GM18951 (cell line): ENCODE measurements around the gene GALT.

Source experiments
- POLR2A ChIP-seq: IDR thresholded peaks from 4 replicates; pipeline ENCODE4 v1.6.1; 2011; ENCODE audit warnings: mild to moderate bottlenecking; ENCODE audit not compliant: insufficient read length, insufficient read depth; ENCODE audit errors: extremely low read depth
- in situ Hi-C: fragments of 300-500 bp; cut with MboI; formaldehyde crosslinking; loops from one replicate; pipeline ENCODE4 v1.12.0; 2022; ENCODE audit warnings: low sequenced_read_pairs, mixed read lengths, inconsistent platforms; ENCODE audit not compliant: unreplicated experiment

The GALT gene

DNA sequence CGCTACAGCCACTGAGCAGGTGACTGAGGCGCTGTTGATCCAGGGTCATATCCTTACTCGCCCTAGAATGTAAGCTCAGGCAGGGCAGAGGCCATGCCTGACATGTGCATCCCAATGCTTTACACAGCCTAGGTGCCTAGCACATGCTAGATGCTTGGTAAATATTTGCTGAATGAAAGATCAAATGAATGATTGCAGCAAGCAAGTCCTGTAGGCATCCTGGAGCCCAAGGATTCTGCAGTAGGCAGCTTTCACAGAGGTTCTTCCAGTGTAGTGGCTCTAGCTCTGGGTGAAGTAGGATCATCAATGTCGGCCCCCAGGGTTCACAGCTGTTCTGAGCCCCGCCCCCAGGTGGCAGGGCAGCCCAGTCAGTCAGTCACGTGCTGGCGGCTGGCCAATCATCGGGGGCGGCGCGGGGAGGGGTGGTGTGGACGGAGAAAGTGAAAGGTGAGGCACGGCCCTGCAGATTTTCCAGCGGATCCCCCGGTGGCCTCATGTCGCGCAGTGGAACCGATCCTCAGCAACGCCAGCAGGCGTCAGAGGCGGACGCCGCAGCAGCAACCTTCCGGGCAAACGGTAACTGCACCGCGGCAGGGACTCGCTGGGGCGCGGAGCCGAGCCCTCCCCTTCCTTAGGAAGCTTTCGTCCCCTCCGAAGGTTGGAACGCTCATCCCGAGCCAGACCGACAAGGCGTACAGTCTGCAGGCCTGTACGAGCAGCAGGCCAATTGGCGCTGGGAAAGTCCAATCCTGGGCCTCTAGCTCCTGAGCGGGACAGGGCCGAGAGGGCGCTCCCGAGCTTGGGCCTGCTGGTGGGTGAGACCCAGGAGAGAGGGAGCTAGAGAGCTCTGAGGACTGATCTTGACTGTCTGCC lies at the start of gene GALT:
GALT (plus strand) TSS at position 465 of the 873 bp plus-strand sequence; CDS start at position 495, 30 bp downstream.
- in situ Hi-C loops: no loop called here
- peak; percentile 82 for TF ChIP-seq POLR2A

DNA sequence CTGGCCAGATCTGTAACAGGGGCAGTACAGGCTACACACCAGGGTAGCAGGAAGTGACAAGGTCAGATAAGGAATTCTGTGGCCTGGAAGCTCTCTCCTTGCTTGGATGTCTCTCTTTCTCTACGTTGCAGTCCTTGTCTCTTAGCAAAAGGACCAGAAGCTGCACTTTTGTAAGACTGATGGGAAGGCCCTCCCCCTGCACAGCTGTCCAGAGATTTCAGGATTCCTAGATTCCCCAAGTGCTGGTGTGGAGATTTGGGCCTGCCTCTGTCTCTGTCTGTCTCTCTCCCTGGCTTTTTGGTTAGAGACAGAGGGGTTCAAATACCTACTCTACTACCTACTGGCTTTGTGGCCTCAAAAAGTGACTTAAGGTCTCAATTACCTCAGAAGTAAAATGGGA lies 46.9 kb upstream of the GALT start:
- TF ChIP-seq POLR2A: no peak
- in situ Hi-C loops: loop anchor here (10.0 kb wide), 1 partner anchor 165 kb away; no protein-coding TSS in a partner anchor

DNA sequence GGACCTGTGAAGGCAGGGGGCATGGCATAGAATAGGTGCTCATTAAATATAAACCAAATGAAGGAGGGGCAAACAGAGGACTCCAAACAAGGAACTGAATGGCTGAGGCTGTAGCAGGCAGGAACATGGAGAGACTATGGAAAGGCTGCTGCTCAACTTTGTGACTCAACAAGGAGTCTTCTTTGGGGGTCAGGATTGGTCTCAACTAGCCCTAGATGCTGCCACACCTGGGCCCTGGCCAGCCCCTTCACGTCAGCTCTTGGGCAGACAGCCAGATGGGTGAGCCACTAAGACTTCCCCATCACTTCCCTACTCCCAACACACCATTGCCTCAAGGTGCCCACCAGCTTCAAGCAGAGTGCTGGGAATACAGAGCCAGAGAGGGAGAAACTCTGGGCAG lies 45.6 kb upstream of the GALT start:
- in situ Hi-C loops: no loop called here
- no peak for TF ChIP-seq POLR2A

DNA sequence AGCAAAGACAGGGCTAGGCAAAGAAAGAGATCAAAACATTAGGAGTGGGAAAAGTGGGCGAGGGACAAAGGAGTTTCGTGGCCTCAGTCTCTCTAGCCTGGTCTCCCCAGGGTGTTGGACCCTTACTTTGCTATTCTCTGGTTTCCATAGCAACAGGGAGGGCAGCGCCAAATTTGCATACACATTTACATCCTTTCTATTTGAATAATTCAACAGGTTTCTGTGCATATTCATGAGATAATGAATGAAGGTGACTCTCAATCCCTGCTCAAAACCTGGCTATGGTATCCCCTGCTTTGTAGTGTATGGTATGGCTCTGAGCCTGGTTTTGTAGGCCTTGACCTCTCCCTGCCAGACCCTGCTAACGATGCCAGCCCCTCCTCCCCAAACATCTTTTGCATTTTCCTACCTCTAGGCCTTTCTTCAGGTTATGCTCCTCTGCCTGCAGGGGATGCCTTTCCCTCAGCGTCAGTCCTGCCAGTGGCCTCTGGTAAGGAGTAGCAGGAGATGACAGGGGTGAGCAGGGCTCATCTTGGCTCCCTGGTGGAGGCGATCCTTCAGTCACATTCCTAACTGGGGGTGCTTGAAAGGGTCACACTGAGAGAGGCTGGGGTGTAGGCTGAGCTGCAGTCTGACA lies 44.4 kb upstream of the GALT start:
- no peak for TF ChIP-seq POLR2A
- in situ Hi-C loops: no loop called here

DNA sequence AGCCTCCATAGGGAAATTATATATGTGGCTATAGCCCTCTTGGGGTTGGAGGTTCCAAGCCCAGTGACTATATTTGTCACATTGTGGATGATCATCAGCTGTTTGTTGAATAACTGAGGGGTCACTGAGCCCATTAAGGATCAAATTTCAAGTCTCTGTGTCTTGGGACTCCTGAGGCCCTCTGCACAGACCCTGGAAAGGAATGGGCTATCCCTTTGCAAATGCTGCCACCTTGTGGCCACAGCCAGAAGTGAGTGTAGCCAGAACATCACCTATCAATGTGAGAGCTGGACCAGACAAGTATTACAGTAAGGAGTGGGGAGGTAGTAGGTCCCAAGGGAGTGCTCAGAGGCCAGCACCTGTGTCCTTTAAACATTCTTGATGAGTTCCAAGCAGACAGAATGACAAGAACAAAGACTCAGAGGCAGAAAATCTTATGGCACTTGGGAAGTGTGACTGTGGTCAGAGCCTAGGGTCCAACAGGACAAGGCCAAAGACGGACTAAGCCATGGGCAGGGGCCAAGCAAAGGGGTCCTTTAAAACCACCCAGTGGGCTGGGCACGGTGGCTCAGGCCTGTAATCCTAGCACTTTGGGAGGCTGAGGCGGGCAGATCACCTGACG lies 42.8 kb upstream of the GALT start:
- in situ Hi-C loops: no loop called here
- TF ChIP-seq POLR2A: no peak

DNA sequence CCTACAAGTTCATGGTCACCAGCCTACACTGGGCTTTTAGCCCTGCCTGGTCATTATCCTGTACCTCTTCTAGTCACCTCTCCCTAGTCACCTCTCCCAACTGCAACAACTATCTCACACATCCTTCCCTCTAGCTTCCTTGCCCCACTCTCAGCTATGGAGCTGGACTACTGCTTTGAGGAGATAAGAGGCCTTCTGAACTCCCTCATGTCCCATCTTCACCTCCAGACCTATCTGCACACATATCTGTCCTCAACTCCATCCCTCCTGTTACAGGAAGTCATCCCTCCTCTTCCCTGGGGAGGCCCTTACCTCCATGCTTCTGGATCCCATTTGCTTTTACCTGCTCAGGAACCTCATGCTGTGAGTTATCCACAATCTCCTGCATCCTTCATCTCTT lies 40.3 kb upstream of the GALT start:
- in situ Hi-C loops: no loop called here
- TF ChIP-seq POLR2A: no peak

DNA sequence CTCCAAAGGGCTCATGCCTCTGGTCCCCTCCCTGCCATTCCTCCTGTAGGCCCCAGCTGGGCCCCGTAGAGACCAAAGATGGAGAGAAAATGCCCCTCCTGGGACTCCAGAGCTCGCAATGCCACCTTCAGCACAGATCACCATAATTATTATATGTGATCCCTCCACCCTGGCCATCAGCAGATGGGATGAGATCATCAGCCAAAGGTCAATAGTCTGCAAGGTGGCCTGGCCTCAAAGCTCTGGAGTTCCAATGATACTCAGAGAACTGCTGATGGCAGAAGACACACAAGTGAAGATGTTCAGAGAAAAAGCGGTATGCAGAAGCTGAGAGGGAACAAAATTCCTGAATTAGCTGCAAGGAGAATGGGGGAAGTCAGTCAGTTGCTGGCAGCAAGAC lies 39.6 kb upstream of the GALT start:
- no peak for TF ChIP-seq POLR2A
- in situ Hi-C loops: no loop called here

DNA sequence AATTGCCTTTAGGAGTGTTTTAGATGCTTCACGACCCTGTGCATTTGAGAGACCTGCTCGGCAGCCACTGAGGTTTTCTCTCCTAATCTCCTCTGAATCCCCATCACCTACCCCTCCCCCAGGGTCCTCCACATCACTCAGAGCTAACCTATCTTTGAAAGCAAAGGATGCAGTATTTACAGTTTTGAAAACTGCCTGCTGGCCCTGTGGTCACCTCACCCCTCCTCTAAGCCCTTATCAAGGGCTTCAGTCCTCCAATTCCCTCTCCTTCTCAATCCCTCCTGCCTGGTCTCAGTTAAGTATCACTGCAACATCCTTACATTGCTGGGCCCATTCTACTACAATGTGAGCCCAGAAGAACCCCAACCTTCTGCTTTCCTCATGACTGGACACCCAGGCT lies 39.1 kb upstream of the GALT start:
- no peak for TF ChIP-seq POLR2A
- in situ Hi-C loops: no loop called here

DNA sequence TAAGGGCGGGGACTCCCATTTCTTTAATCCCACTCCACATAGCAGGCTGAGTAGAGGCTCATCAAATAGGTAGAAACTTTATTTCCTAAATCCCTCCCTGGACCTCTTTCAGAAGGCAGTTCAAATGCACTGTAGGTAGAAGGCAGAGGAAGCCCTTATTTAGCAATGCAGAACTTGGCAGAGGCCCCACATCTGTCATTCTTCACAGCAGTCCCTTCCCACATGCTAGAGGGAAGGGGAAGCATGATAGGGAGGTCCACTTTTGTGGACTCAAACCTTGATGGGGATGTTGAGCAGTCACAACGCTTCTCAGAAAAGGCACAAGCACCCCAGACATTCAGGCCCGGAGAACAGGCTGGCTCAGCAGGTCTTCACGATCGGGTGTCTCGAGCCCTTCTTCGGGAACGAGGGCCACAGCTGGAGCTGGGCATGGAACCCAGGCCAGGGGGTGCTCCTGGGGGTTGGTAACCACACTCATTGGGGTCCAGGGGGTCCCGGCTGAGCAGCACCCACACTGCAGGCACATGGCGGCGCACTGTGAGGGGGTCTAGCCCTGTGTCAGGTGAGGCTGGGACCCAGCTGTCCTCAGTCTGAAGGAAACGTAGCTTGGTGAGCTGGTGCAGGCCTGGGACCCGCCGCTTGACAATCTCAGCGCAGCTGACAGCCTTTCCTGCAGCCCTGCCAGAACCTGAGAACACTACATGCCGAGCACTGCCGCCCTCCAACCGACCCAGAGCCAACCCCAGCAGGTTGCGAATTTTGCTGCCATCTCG lies 35.9 kb upstream of the GALT start:
- no peak for TF ChIP-seq POLR2A
- in situ Hi-C loops: no loop called here

DNA sequence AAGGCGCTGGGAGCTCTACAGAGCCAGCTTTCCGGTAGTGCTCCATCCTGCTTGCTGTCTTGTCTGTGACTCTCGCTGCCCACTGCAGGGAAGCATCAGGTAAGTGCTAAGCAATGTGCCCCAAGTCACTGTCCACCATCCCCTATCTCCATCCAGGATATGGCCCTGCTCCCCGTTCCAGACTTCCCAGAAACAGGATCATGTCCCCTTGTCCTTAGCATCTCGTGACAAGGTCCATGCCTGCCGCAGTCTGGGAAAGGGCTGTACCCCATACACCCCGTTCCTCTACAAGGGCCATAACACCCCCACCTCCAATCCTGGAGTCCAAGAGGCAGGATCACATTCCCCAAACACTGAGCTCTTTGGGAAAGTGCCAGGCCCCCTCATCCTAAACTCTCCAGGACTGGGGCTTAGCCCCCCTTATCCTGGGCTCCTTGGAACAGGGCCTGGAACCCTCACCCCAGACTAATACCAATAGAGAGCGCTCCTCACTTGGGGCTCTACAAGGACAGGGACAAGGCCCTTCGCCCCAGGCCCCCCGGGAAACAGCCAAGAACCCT lies 35.1 kb upstream of the GALT start:
- in situ Hi-C loops: no loop called here
- TF ChIP-seq POLR2A: no peak

DNA sequence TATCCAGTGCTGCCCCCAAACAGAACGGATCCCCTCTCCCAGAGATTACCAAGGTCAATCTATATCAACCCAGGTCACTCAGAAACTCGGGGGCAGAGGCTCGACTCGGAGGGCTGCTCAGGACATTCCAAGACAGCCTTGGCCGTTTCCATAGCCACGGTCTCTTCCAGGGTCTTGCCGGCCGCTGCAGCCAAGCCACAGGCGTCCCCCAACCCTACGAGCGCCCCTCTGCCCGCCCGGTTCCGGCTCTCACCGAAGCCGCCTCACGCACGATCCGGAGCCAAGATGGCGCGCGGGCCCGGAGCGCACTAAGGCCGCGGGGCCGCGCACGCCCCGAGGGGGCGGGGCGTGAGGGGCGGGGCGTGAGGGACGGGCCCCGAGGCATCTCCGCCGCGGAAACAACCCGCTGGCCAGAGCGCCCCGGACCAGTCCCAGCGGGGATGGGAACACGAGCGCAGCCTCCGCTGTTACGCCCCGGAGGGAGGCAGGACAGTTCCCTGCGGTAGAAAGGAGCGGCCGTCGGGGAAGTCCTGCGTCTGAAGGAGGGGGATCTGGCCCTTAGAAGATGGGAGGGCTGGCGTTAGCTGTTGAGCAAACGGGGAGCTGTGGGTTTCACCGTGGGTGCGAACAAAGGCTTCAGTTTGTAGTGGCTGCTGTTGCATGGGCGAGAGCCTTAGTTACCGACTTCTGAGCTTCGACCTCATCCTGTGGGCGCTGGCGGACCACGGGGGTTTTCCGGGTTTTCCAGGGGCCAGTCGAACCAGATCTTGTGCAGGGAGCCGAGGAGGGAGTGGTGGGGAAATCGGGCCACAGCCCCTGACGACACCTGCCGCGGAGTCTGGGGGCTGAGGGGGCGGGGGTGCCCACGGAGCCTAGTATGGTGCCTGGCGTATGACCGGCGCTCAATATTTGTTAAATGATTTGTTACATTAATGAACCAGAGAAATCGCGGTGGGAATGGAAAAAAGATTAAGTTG lies 34.4 kb upstream of the GALT start, which contains the start of gene RPP25L:
RPP25L (minus strand) TSS at position 287 of the 977 bp plus-strand sequence. CDS start 801 bp downstream, outside the sequence.
- in situ Hi-C loops: no loop called here
- TF ChIP-seq POLR2A: peak; percentile 94
